DMS153 treated with DMSO at 0.1 percent for 48 hours (cell line): ENCODE data around the gene ASAP2.

Experiments used
- DNase-seq: peaks from one replicate; lab custom pipeline; 2025; ENCODE audit not compliant: unreplicated experiment; lab: John Stamatoyannopoulos, UW

Gene ASAP2

DNA sequence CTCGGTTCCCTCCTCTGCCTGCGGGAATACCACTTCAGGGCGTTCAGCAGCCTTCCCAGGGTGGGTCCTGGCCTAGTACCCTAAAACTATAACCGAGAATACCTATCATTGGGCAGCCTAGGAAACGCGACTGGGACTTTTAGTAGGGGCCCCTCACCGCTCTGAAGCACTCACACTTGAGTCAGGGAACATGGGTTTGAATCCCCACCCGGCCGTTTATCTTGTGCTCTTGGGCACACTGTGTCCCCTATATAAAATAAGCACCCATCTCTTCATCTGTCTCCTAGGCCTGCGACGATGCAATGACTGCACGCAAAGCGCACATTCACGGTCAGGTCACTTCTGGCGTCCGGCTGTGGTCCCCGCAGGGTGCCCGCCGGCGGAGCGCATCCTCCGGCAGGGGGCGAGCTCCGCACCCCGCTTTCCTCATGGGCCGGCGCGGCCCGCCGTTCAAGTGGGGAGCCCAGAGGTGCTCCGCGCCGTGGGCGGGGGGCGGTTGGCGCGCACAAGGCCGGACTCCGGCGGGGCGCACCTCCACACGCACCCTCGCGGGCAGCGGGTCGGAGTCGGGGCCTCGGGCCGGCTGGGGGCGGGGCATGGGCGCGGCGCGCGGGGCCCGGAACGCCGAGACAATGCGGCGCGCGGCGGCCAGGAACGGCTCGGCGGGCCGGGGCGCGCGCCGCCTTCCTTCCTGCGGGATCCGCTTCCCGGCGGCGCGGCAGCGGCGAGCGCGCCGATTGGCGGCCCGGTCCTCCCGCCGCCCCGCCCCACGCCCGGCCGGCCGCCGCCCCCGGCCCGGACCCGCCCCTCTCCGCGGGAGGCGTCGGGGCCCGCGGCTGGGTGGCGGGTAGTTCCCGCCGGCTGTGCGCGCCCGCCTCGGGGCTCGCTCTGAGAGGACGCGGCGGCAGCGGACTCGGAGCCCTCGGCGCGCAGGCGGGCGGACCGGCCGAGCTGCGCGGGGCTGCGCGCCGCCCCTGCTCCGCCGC is at the start of gene ASAP2:
ASAP2 (plus strand) TSS at position 850 of the 986 bp plus-strand sequence. CDS start 293 bp downstream, outside the sequence.
- no peak for DNase-seq

DNA sequence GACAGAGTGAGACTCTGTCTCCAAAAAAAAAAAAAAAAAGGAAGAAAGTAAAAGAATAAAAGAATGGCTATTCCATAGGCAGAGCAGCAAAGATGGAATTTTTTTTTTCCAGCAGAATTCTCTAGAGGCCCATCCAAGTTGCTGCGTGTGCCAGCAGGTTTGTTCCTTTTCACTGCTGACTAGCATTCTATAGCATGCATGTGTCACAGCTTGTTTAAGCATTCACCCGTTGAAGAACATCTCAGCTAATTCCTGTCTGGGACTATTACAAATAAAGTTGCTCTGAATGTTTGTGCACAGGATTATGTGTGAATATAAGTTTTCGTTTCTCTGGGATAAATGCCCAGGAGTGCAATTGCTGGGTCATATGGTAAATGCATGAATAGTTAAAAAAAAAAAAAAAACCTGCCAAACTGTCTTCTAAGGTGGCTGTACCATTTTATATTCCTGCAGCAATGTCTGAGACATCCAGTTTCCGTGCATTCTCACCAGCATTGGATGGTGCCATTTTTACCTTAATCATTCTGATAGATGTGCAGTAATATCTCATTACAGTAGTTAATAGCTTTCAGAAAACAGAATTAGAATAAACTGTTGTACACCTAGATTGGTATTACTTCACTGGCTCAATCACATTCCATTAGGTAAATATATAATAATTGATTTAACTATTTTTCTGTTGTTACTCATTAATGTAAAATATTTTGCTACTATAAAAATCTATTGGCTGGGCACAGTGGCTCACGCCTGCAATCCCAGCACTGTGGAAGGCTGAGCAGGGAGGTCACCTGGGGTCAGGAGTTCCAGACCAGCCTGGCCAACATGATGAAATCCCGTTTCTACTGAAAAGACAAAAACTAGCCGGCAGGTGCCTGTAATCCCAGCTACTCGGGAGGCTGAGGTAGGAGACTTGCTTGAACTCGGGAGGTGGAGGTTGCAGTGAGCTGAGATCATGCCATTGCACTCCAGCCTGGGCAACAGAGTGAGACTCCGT is 47.5 kb upstream of the ASAP2 start:
- no peak for DNase-seq

DNA sequence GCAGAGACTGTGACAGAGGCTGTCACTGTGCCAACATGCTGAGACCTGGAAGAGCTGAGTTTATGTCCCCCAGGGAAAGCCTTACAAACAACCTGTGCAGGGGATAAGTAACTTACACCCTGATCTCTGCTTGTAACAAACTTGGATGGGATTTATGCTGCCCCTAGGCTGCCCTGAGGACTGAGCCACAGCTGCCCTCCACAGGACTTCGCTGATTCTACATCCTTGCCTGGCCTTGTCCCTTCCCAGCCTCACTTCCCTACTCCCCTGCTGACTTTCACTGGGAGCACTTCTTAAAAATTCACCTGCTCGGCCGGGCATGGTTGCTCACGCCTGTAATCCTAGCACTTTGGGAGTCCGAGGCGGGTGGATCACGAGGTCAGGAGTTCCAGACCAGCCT is 45.9 kb upstream of the ASAP2 start:
- DNase-seq, result no peak

DNA sequence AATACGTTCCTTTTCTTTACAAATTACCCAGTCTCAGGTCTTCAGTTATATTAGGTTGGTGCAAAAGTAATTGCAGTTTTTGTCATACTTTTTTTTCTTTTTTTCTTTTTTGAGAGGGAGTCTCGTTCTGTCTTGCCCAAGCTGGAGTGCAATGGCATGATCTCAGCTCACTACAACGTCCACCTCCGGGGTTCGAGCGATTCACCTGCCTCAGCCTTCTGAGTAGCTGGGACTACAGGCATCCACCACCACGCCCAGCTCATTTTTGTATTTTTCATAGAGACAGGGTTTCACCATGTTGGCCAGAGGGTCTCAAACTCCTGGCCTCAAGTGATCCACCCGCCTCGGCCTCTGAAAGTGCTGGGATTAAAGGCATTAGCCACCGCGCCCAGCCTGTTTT is 43.8 kb upstream of the ASAP2 start:
- DNase-seq, result no peak

DNA sequence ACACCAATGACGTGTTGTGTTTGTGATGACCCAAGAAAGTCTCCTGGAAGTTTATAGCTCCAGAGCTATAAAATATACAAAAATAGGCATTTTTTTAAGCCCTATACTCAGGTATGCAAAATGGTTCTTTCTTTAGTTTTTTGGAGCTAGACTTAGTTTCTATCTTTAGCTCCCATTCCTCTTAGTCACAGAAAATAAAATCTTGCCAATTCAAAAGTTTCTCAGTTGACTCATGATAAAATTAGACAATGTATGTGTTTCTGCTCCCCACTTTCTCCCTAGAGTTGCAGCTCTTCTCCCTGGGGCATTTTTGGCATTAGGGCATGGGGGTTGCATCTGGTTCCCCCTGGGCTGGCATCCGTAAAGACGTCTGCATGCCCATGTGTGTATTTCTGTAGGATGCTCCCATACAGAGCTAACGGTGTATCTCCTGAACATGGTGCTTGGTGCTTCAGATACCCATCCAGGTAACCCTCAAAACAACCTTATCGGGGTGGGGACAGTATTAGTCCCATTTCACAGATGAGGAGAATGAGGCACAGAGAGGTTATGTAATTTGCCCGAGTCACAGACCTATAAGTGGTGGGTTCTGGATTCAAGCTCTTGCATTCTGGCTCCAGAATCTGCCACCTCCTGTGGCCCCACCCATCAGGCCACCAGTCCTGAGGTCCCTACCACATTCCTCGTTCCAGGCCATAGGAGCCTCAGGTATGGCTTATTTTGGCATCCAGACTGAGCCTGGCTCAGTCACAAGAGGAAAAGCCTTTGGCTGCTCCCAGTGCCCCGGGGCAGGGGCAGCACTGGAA is 43.1 kb upstream of the ASAP2 start:
- DNase-seq, result no peak

DNA sequence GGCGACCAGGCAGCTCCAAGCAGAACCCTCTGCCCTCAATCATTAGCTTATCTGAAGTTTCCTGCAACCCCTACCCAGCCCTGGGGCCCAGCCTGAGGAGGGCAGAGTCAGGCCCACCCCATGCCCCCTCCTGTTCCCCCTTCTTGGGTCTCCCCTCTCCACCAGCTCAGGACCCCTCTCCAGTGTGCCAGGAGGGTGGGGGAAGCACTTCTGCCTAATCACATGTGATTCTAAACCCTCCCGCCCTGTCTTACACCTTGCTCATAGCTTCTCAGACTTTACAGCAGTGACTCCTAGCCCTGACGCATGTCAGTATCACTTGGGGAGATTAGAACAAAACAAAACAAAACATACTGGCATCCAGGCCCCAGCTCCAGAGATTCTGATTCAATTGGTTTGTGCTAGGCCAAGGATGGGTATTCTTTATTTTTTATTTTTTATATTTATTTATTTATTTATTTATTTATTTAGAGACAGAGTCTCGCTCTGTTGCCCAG is 42.5 kb upstream of the ASAP2 start:
- no peak for DNase-seq

DNA sequence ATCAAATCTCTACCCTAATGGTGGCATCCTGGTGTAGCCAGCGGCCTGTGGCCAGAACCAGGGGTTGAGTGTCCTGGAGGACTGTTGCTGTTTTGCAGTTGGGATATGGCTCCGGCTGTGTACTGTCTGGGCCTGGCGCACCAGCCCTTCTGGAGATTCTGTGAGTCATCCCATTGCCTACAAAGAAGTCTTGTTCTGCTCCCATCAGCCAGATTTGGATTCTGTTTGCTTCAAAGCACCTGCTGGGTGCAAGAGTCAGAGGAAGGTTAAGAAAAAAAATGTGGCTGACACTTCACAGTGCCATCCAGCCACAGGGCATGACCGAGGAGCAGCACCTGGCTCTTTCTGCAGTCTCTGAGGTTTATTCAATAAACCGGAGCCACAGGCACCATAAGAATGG is 41.0 kb upstream of the ASAP2 start:
- no peak for DNase-seq

DNA sequence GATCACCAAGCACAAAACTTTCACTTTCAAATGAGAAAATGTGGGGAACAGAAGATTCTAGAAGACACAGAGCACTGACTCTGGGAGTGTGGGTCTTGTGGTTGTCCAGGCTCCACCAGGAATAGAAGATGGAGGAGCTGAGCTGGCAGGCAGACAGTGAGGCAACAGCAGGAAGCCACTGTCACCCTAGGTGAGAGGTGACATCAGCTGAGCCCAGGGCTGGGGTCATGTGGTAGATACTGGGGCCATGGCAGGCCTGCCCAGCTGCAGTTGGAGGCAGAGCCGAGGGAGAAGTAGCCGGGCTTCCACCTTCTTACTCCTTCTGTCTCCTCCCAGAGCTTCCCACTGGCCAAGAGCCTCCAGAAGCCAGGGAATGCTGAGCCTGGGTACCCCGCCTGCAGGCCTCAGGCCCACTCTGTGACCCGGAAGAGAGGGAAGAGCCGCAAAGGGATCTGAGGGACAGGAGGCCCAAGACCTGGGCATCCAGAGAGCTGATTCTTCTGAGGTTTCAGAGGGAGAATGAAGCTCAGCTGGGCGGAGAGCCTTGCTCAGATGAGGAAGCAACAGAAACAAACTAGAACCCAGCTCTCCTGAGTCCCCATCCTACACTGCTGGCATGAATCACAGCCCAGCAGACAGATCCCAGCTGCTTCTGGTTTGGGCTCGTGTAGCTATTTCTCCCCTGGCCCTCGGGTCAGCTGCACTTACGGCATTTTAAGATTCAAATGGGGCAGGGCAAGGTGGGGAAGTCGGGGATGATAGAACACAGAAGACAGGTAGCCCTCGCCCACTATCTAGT is 39.8 kb upstream of the ASAP2 start:
- DNase-seq, result no peak

DNA sequence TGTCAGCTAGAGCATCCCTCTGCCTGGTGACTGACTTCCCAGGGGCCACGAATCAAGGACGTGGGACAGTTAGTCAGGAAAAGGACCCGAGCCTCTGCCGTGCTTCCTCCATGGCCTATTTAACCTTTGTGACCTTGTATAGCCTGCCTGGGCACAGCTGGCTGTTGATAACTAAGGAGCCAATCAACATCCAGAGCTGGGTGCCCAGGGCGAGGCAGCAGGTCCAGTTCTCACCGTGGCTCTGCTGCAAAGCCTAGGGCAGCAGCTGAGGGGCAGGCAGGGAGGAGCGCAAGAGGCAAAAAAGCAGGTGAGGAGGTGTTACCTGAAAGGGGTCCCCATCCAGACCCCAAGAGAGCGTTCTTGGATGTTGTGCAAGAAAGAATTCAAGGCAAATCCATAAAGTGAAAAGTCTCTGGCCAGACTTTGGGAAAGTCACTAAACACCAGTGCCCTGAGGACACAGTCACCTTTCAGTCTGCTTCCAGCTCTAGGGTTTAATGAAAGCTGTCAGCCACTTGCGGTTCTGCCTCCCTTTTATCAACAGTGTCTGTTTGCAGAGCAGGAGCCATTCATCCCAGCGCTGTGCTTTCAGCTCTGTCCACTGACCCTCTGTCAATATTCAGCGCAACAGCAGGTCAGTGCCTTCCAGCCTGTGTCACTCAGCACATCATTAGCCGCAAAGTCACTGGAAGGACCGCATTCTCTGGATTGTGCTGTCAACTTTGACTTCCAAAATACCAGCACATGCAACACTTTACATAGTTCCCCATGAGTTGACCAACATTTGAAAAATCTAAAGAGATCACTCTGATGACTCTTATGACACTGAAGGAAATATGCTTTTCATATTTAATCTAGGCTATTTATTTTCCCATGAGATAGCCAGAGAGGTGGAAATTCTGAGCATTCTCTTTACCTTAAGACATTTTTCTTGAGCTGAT is 38.6 kb upstream of the ASAP2 start:
- DNase-seq, result peak; percentile 36

DNA sequence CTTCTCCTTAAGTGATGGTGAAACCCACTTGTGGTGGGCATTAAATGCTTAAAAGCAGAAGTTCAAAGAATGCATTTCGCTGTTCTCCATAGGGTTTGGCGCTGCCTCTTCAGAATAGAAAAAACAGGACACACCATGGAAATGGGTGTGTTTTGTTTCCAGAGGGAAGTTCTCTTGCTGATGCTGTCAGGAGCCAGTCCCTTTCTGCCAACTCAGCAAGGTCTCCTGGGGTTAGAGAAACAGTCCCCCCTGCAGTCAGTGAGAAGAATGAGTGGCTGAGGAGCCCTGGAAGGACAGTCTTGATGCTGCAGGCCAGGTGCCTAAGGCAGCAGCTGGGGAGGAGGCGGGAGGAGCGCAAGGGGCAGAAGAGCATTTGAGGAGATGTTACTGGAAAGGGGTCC is 37.8 kb upstream of the ASAP2 start:
- no peak for DNase-seq

DNA sequence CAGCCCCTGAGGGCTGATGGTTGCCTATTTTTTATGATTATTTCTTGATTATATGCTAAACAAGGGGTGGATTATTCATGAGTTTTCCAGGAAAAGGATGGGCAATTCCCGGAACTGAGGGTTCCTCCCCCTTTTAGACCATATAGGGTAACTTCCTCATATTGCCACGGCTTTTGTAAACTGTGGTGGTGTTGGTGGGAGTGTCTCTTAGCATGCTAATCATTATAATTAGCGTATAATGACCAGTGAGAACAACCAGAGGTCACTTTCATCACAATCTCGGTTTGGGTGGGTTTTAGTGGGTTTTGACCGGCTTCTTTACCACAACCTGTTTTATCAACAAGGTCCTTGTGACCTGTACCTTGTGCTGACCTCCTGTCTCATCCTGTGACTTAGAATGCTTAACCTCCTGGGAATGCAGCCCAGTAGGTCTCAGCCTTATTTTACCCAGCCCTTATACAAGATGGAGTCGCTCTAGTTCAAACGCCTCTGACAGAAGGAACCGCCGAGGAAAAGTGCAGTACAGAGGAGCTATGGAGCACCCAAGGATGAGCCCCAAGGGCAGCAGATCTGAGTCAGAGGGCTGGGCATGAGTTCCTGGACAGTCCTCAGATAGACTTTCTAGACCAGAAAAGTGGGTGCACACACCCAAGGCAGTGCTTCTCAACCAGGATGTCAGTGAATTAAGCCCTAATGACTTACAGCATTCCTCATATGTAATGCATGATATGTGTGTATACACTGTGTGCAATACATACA is 37.1 kb upstream of the ASAP2 start:
- DNase-seq, result no peak

DNA sequence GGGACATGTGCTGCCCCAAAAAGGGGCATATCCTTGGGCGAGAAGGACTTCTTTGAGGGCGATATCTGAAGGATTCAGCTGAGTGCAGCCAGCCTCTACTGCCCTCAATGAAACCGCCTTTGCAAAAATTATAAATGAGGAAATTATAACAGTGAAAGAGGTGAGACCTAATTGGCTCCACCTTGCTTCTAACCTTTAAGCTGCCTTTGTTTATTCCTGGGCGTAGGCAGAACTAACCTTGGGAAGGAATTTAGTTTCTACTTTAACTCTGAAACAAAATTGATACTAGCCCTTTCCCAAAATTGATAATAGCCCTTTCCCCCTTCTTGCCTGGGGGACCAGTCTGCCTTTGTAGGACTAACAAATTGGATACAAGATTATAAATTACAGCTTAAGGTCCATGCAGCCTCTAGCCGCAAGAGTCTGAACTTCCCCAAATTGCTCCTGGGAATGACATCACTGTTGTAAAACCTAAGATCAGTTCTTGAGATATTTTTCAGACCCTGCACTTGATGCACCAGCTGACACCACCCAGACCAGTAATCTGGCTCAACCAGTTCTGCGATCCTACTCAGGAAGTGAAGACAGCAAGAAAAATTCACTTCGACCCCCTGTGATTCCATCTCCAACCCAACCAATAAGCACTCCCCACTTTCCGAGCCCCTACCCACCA is 36.0 kb upstream of the ASAP2 start:
- DNase-seq, result no peak

DNA sequence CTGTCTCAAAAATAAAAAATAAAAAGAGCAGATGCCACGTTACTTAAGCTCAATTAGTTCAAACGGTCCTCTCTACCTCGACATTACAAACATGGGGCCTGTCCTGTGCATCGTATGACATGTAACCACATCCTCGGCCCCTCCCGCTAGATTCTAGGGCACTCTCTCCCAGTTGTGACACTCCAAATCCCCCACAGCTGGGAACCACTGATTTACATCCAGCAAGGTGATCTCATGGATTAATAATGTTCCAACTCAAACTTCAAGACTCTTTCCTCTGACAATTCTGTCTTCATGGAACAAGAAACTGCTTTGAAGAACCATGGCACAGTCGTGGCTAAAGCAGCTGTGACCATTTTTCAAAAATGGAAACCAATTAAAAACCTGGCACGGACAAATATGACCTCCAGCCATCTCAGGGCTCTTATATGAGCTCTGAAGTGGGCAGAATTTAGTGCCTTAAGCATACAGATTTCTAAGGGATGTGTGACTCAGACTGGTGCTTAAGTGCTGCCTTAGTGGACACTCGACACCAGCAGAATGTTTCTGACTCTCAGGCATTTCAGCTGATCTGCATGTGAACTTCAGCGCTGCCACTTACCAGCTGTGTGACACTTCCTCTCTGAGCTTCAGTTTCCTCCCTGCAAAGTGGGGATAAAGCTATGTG is 31.7 kb upstream of the ASAP2 start:
- peak; percentile 32 for DNase-seq

DNA sequence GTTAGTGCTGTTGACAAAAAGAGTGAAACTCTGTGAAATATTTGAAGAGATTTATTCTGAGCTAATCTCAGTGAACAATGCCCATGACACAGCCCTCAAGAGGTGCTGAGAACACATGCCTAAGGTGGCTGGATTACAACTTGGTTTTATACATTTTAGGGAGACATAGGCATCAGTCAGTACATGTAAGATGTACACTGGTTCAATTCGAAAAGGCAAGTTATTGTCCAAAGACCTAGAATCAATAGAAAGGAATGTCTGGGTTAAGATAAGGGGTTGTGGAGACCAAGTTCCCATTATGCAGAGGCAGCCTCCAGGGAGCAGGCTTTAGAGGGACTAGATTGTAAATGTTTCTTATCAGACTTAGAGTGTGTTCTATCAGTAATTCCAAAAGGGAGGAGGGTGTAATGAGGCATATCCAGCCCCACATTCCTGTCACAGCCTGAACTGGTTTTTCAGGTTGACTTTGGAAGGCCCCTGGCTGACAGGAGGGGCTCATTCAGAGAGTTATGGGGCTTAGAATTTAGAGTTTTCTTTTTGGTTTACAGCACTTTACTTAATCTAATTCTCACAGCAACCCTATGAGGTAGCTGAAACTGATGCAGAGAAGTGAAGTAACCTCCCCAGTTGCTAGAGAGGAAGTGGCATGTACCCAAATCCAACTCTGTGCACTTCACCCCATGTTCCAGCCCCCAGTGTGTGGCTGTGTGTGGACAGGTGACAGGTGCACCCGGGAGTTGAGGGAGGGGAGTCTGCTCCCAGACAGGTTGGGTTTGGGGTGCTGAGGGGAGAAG is 28.3 kb upstream of the ASAP2 start:
- no peak for DNase-seq

DNA sequence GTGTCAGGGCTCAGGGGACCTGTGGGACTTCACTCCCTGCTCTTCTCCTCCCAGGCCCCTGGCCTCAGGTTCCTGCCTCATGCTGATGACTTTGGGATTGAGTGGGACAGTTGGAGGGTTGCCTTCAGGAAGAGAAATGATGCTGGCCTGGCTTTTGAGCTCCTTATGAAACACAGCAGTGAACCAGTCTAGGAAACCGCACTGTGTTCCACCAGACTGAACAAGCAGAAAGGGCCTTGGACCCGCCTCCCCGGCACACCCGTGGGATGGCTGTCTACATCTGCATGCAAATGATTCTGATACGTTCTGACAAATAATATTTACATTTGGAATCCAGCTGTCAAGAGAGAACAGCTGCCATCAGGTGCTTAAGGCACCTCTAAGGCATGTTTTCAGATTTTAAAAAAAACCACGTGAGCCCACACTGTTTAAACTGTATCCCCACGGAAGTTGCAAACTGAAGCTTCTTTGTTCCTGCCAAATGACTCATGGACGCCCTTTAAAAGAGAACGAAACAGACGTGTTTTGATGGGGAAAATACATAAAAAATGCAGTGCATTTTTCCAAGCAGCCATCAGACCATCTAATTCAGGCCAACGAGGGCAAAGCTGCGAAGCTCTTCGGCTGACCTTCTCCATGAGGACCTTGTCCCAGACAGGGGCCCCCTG is 27.6 kb upstream of the ASAP2 start:
- peak; percentile 97 for DNase-seq
